Fibroblast of upper back skin (primary cell): ENCODE results near the gene NGEF.
A peak's percentile ranks its signal among the peaks of the same experiment; 100 is the strongest.

Experiments
- DNase-seq: peaks from one replicate; pipeline ENCODE4 v3.0.0-alpha.2; 2013

Gene NGEF

GRCh38 chr2:233044974-233045605 is 32.0 kb upstream of the NGEF start:
- no peak for DNase-seq

DNA sequence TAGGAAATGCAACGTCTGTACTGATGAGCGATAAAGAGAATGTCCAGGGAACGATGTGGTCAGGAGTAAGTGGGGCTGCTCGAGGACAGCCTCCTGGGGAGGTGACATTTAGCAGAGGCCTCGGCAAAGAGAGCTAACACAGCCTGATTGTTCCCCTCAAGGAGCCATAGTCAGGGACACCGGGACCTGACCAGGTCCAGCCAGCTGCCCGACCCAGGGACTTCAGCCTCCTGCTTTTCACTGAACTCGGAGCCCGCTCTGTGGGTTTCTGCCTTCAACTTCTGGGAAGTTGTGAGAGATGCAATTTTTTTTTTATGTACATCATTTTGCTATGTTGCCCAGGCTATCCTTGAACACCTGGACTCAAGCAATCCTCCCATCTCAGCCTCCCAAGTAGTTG is 29.5 kb upstream of the NGEF start:
- no peak for DNase-seq

DNA sequence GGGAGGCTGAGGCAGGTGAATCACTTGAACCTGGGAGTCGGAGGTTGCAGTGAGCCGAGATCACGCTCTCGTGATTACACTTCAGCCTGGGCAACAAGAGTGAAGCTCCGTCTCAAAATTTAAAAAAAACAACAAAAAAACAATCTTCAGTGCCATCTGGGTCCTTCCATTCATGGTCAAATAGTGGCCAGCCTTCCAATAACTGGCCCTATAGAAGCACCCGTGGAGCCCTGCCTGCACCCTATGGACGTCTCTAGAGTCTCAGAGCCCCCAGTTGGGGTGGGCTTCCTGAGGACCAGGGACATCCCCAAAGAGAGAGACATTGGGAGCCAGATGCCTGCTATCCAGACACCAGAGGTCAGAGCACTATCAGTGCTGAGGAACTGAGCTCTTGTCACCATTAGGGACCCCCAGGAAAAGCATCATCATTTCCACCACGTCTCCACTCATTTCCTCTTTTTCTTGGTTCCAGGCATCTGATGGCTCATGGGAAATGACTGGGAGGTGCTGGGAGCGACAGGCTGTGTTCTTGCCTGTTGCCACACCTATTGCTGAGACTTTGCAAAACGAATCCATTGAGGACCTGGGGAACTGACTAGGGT is 28.8 kb upstream of the NGEF start:
- no peak for DNase-seq

GRCh38 chr2:233040571-233040970 is 27.5 kb upstream of the NGEF start:
- DNase-seq = no peak

DNA sequence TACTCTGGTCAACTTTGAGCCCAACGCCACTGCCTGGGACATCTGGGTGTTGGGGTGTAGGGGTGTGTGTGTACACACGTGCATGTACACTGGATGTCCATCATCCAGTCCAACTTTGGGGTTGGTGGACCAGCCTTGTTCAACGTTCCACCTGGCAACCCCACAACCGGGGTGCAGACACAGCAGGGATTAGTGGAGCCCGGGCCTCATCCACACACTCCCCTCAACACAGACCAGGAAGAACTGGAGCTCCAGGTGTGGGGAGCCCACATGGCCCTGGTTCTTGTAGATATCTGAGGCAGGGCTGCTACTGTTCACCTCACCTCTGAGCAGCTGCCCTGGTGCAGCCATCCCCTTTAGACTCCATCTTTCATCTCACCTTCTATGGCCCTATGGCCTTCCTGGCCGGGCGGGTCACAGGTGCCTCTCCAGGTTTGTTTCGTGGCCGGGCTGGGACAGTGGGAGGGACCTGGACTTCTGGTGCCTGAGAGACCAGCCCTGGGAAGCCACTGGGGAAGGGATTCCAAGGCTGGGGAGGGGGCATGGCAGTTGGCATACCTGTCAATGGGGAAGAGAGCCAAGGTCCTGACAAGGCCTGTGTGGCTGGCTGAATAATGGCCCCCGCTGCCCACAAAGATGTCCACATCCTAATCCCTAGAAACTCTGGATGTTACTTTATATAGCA is 26.9 kb upstream of the NGEF start:
- no peak for DNase-seq

DNA sequence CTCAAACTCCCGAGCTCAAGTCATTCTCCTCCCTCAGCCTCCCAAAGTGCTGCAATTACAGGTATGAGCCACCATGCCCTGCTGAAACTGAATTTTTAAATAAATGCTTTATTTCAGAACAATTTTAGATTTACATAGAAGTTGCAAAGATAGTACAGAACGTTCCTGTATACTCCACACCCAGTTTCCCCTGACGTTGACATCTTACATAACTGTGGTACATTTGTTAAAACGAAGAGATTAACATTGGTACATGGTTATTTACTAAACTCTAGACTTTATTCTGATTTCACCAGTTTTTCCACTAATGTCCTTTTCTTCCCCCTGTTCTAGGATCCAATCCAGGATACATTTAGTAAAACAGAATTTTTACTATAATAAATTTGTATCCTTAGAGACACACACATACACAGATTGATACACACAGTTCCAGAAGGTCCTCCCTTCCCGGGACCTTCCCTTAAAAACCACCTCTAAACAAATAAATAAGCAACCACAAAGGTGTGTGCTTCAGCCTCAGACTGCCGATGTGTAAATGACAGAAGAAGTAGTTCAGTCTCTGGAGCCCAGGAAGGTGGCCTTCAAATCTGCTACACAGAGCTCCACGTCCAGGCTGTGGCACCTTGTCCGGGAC is 26.3 kb upstream of the NGEF start:
- DNase-seq = no peak

DNA sequence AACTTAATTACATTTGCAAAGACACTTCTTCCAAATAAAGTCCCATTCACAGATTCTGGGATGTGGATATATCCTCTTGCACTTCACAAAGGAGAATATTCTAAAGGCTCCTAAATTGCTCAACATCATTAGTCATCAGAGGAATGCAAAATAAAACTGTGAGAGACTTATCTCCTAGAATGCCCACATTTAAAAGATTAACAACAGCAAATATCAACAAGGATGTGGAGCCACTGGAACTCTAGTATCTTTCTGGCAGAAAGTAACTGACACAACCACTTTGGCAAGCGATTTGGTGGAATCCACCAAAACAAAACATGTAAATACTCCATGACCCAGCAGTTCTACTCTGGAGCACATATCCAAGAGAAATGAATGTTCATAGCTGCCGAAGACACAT is 24.0 kb upstream of the NGEF start:
- no peak for DNase-seq

DNA sequence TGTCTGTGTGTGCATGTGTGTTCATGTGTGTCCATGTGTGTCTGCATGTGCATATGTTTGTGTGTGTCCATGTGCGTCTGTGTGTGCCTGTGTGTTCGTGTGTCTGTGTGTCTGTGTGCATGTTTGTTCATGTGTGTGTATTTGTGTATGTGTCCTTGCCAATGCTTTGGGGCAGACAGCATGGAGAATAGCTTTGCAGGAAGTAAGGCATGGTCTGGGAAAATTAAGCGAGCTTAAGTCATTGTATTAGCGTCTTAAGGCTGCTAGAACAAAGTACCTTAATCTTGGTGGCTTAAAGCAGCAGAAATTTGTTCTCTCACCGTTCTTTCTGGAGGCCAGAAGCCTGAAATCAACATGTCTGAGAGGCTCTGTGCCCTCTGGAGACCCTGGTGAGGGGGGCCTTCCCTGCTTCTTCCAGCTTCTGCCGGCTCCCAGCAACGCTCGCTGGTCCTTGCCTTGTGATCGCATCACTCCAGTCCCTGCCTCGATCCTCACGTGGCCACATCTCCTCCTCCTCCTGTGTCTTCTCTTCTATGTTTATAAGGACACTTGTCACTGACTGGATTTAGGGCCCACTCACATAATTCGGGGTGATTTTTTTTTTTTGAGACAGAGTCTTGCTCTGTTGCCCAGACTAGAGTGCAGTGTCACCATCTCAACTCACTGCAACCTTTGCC is 23.2 kb upstream of the NGEF start:
- DNase-seq = no peak

DNA sequence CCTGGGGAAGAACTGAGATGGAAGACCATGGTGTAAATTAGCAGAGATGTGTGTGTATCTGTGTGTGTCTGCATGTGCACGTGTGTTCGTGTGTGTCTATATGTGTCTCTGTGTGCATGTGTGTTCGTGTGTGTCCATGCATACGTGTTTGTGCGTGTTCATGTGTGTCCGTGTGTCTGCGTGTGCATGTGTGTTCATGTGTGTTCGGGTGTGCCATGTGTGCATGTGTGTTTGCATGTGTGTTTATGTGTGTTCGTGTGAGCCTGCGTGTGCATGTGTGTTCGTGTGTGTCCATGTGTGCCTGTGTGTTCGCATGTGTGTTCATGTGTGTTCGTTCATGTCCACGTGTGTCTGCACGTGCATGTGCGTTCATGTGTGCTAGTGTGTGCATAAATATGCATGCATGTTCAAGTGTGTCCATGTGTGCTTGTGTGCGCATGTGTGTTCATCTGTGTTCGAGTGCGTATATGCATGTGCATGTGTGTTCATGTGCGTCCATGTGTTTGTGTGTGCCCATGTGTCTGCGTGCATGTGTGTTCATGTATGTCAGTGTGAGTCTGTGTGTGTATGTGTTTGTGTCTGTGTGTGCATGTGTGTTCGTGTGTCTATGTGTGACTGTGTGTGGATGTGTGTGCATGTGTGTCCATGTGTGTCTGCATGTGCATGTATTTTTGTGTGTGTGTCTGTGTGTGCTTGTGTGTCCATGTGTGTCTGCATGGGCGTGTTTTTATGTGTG is 22.5 kb upstream of the NGEF start:
- DNase-seq = no peak

DNA sequence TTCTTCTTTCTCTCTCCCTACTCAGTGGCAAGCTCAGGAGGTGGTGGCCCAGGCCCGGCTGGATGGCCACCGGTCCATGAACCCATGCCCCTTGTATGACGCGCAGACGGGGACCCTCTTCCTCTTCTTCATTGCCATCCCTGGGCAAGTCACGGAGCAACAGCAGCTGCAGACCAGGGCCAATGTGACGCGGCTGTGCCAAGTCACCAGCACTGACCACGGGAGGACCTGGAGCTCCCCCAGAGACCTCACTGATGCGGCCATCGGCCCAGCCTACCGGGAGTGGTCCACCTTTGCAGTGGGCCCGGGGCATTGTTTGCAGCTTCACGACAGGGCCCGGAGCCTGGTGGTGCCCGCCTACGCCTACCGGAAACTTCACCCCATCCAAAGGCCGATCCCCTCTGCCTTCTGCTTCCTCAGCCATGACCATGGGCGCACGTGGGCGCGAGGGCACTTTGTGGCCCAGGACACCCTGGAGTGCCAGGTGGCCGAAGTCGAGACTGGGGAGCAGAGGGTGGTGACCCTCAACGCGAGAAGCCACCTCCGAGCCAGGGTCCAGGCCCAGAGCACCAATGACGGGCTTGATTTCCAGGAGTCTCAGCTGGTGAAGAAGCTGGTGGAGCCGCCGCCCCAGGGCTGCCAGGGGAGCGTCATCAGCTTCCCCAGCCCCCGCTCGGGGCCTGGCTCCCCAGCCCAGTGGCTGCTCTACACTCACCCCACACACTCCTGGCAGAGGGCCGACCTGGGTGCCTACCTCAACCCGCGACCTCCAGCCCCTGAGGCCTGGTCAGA is 21.2 kb upstream of the NGEF start:
- DNase-seq = no peak

DNA sequence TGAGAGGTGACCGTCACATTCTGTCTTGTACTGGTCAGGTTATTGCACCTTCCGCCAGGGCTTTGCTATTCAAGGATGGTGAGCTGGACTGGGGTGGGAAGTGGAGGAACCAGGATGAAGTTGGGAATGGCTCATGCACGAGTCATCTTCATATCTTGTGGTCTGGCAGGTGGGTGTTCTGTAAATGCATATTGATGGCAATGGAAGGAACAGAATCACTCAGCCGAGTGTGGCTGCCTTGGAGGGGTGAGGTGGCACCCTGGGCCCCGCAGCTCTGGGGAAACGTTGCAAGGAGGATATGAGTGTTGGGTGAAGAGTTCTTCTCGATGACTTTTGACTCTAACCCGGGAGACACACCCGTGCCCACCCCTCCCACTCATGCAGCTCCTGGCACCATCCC is 20.6 kb upstream of the NGEF start:
- DNase-seq = no peak

GRCh38 chr2:233032551-233033320 is 19.7 kb upstream of the NGEF start, which contains the start of gene NEU2:
TSS of gene NEU2 (plus strand) at chr2:233032672. CDS start at chr2:233032672, 0 bp downstream.
- DNase-seq = no peak

- DNase-seq = no peak
These were observed 18.8 kb upstream of the NGEF start for GRCh38 chr2:233031556-233032500.

GRCh38 chr2:233029321-233029720 is 16.3 kb upstream of the NGEF start:
- peak; percentile 67 for DNase-seq

- DNase-seq = peak; percentile 60
These were observed 13.2 kb upstream of the NGEF start for GRCh38 chr2:233026198-233026813.

DNA sequence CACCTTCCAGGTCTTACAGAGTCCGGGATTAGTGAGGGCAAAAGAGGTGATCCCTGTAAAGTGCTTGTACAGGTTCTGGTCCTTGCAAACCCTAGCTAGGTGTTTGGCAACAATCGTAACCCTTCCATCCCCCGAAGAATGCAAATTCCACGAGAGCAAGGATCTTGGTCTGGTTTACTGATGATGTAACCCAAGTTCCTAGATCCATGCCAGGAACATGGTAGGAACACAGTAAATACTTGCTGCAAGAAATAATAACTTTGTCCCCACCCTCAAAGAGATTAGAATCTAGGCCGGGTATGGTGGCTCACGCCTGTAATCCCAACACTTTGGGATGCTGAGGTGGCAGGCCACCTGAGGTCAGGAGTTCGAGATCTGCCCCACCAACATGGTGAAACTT is 12.7 kb upstream of the NGEF start:
- DNase-seq = peak; percentile 15

DNA sequence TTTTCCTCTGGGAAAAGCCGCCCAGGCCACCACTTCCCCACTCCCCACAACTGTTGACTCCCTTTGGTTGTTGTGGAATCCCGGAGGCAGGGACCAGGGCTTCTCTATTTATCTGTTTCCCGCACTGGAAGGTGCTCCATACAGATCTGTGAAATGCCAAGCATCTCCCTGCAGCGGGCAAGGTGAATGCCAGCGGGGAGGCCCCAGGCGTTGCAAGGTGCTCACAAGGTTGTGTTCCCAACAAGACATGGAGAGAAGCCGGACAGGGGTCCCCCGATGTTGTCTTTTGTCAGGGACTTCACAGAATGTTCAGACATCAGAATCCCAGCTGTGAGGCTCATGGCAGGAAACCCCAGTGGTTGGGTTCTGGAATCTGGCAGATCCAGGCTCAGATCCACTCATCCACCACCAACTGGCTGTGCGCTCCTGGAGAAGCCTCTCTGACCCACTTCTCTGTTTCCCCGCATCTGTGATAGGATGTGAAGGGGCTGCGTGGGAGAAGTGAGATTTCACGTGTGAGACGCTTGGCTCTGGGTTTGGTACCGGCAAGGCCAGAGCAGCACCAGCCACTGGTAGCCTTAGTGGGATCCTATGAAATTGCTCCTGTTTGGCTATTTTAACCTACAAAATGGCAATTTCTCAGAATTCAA is 10.8 kb upstream of the NGEF start:
- DNase-seq = no peak

DNA sequence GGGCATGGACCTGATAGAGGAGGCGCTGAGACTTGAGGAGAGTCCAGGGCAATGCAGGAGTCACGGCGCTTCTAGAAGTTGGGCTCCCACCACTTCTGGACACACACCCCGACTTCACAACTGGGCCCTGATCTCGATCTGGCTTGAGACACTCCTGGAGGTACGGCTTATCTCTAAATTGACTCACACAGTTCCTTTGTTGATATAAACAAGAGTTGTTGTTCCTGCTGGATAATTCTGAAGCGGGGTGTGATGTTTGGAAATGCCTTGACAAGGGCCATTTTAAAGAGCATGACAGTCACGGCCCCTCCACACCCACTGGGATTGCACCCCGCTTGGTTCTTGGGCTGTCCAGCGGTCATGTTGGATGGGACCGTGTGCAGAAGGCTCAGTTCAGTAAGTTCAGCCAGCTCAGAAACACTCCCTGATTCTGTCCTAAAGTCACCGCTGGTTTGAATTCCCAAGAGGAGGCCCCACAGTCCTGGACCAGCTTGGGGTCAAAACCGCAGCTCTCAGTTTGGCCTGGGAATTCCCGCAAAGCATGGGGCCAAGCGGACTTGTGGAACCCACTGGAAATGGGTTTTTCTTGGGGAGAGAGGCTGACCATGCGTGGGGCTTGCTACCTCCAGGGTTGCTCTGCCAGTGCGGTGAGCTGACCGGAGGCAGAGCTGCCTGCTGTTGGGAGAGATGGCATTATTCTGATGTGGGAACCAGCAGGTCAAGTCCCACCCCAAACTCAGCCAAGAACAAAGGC is 10.1 kb upstream of the NGEF start:
- DNase-seq = no peak
